Measurements from ENCODE around the gene KLF4.
"Not testable (repeated sequence)": the region's sequence is repeated elsewhere in the genome, so short reads cannot be mapped to it uniquely, and the experiment has no call there.

GRCh38 chr9:107500421-107501200, 11.0 kb upstream of the KLF4 start:
- not testable (repeated sequence) for TF ChIP-seq PAX5 (IDR thresholded peaks at IDR 0.05; ENCODE audit: insufficient read depth, low read length, severe bottlenecking); POLR2A (IDR thresholded peaks at IDR 0.05; ENCODE audit: low read depth, low read length); POLR2AphosphoS5 (IDR thresholded peaks at IDR 0.05; ENCODE audit: low read depth, low read length); TAF1 (IDR thresholded peaks at IDR 0.05; ENCODE audit: low read depth, low read length); POU2F2 (IDR thresholded peaks at IDR 0.05; ENCODE audit: low read depth, low read length); SPI1 (IDR thresholded peaks at IDR 0.05; ENCODE audit: low read depth, low read length)

All from GM12891 (cell line).